Activated CD8-positive, alpha-beta memory T cell treated with anti-CD3 and anti-CD28 coated beads for 36 hours (primary cell): Measurements from ENCODE around the gene ARL3. TPM values are rescaled to one million over a fixed set of nuclear protein-coding genes. Genes with fewer than 3 reads are reported as not detected.

Experiments
- CTCF ChIA-PET: fragments of 350-600 bp; sonication (Branson Sonifier 250); formaldehyde crosslinking; loops from one replicate; lab custom pipeline; 2021; ENCODE audit warnings: antibody characterized with exemption; lab: Charles Lee
- POLR2A ChIA-PET: fragments of 350-600 bp; sonication (Branson Sonifier 250); formaldehyde crosslinking; loops from one replicate; lab custom pipeline; 2021; ENCODE audit warnings: antibody characterized with exemption; lab: Charles Lee
- total RNA-seq, 2 experiments: library from RNA; stranded (reverse); gene quantifications; one replicate each; pipeline ENCODE4 v1.2.3, GENCODE V29; 2021

ARL3 gene
- total RNA-seq, 2 experiments from 2014 or later: 8.4 to 9.0 TPM

GRCh38 chr10:102626026-102626685 lies 88.0 kb downstream of the ARL3 start:
- POLR2A ChIA-PET: no interaction called here
- CTCF ChIA-PET: interaction anchor here (1.2 kb wide), 1 partner anchor 48 kb away, joined by 4 read pairs; no protein-coding TSS in a partner anchor

DNA sequence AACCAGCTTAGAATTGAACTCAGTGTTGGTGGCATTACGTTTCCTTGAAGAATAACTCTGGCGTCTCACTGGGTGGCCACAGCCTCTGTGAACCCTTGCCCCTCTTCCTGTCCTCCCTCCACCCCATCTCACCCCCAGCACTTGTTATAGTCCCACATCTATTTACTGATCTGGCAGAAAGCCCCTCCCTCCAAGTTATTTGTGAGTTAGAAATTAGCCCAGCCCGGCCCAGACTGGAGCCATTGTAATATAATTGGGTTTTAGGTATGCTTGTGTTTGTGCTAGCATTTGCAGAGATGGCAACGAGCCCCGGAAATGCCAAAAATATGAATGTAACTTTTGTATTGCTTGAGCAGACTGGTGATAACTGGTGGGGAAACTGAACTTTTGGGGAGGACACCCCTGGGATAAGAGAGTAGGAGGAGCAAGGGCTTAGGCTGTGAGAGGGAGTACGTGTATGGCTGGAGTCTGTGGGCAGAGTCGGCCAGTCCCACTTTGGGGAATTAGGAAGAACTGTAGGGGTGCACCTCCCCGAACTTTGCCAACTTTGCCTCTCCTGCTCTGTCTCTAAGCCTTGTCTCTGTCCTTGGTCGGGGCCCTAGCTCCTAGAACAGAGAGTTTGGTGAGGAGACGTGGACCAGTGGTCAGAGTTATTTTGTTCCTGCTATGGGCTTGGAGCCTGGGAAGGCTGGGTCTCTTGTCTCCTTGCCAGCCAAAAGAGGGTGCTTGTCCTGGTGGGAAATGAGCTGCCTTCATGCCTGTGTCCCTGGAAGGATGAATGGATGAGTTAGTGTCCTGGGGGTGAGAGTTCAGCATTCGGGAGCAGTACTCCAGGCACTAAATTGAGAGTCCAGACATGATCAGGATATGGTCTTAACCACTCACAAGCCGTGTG lies 89.2 kb downstream of the ARL3 start:
- ChIA-PET POLR2A (no interaction called here), CTCF (no interaction called here)

GRCh38 chr10:102624094-102624493 lies 90.1 kb downstream of the ARL3 start:
- ChIA-PET POLR2A (no interaction called here), CTCF (no interaction called here)

Other genes with a start within 250 kb of the ARL3 start
- 10 to 100 TPM; 70.0 to 74.0 TPM for gene ACTR1A, start 211.7 kb downstream of the ARL3 start, total RNA-seq
- 1 to 10 TPM; 6.8 to 7.4 TPM for gene SUFU, start 210.4 kb downstream of the ARL3 start, total RNA-seq
- gene TRIM8, start 69.9 kb downstream of the ARL3 start, total RNA-seq: 10 to 100 TPM; 67.1 to 71.0 TPM
- gene SFXN2, start 239 bp upstream of the ARL3 start, total RNA-seq: 10 to 100 TPM; 33.7 to 33.8 TPM
- 10 to 100 TPM; 12.7 to 13.8 TPM for gene WBP1L, start 29.6 kb upstream of the ARL3 start, total RNA-seq
- gene CYP17A1, start 123.0 kb upstream of the ARL3 start, total RNA-seq: not detected
- 1 to 10 TPM; 7.4 to 7.6 TPM for gene BORCS7, start 139.9 kb upstream of the ARL3 start, total RNA-seq
- gene AS3MT, start 155.1 kb upstream of the ARL3 start, total RNA-seq: under 1 TPM in 1 of 2 experiments, not detected in 1; 0.13 TPM
- 1 to 10 TPM; 4.7 to 4.9 TPM for gene CNNM2, start 203.9 kb upstream of the ARL3 start, total RNA-seq